ENCODE data around the gene AP1G2.
"Not testable (repeated sequence)": the region's sequence is repeated elsewhere in the genome, so short reads cannot be mapped to it uniquely, and the experiment has no call there.

The AP1G2 gene

DNA sequence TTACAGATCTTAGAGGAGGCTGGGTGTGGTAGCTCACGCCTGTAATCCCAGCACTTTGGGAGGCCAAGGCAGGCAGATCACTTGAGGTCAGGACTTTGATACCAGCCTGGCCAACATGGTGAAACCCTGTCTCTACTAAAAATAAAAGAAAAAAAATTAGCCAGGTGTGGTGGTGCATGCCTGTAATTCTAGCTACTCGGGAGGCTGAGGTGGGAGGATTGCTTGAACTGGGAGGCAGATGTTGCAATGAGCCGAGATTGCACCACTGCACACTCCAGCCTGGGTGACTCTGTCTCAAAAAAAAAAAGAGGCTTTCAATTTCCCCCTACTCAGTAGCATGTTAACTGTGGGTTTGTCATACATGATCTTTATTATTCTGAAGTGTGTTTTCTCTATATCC, 26.6 kb upstream of the AP1G2 start:
- not testable (repeated sequence) for DNase-seq (ENCODE audit: low read depth, low spot score)

DNA sequence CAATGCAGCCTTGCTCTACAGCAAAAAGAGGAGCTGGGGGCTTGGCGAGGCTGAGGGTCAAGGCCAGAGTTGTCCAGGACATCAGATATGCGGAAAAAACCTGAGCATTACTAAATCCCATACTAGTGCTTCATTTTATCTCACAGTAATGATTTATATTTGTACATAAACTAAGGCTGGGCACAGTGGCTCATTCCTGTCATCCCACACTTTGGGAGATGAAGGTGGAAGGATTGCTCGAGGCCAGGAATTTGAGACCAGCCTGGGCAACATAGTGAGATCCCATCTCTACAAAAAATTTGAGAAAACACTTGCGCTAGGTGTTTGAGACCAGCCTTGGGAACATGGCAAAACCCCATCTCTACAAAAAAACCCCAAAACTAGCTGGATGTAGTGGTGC, 22.6 kb upstream of the AP1G2 start:
- no peak for DNase-seq (ENCODE audit: low read depth, low spot score)

DNA sequence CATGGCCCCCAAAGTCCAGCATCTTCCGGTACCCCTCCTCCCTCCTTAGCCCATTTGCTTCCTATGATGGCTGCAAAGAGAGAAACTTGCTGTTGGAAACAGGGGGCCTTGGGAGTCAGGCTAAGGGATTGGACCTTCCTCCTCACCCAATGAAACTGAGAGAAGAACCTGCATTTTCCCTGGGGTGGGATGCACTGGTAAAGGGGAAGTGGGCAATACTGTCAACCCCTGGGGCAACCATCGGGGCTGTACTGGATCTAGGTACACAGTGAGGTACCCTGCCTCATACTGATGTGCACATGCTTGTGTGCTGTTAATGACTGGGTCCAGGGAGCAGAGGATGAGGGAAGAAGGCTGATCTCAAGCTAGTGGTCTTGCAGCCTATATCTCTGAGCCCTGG, 22.0 kb upstream of the AP1G2 start:
- DNase-seq (ENCODE audit: low read depth, low spot score), result no peak

DNA sequence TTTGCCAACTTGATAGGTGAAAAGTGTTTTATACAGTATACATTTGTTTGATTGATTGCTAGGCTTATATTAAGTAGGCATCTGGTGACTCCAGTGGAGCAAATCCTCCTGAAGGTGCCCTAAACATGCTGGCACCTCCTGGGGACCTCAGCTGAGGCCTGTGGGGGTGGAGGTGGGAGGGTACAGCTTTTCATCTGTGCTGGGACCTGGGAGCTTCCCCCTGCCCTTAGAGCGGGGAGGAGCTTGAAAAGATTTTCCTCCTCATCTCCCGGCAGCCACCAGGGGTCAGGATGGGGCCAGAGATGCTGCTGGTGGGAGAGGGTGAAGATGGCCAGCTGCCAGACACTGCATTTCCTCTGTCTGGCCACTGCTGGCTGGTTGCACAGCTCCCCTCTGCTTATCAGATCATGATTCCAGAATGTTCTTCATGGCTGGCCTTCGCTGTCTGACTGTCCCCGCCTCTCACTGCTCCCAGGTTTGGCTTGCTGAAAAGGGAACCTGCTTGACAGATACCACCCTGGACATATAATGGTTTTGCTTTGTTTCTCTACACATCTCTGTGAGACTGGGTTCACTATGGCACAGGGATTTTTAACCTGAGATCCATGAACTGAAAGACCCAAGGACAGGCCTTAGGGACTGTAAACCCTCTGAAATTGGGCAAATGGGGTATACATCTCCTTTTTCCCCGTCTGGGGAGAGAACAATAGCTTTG, 21.4 kb upstream of the AP1G2 start:
- DNase-seq (ENCODE audit: low read depth, low spot score), result peak; percentile 94

DNA sequence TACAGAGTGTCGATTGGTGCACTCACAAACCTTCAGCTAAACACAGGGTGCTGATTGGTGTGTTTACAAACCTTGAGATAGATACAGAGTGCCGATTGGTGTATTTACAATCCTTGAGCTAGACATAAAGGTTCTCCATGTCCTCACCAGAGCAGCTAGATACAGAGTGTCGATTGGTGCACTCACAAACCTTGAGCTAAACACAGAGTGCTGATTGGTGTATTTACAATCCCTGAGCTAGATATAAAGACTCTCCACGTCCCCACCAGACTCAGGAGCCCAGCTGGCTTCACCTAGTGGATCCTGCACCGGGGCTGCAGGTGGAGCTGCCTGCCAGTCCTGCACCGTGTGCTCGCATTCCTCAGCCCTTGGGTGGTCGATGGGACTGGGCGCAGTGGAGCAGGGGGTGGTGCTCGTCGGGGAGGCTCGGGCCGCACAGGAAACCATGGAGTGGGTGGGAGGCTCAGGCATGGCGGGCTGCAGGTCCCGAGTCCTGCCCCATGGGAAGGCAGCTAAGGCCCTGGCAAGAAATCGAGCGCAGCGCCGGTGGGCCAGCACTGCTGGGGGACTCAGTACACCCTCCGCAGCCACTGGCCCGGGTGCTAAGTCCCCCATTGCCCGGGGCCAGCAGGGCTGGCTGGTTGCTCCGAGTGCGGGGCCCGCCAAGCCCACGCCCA, 17.1 kb upstream of the AP1G2 start:
- not testable (repeated sequence) for DNase-seq (ENCODE audit: low read depth, low spot score)

- DNase-seq (ENCODE audit: low read depth, low spot score), result not testable (repeated sequence)
These were observed 16.4 kb upstream of the AP1G2 start for GRCh38 chr14:23583761-23584526.

- no peak for DNase-seq (ENCODE audit: low read depth, low spot score)
These were observed 15.5 kb upstream of the AP1G2 start for GRCh38 chr14:23582906-23583760.

DNA sequence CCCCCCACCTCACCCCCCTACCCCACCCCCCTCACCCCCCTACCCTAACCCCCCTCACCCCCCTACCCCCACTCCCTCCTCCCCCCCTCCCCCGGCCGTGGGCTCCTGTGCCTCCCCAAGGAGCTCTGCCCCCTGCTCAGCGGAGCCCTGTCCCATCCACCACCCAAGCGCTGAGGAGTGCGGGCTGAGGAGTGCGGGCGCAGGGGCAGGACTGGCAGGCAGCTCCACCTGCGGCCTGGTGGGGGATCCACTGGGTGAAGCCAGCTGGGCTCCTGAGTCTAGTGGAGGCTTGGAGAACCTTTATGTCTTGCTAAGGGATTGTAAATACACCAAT, 13.3 kb upstream of the AP1G2 start:
- no peak for DNase-seq (ENCODE audit: low read depth, low spot score)

- DNase-seq (ENCODE audit: low read depth, low spot score), result no peak
These were observed 12.7 kb upstream of the AP1G2 start for GRCh38 chr14:23580152-23580926.

DNA sequence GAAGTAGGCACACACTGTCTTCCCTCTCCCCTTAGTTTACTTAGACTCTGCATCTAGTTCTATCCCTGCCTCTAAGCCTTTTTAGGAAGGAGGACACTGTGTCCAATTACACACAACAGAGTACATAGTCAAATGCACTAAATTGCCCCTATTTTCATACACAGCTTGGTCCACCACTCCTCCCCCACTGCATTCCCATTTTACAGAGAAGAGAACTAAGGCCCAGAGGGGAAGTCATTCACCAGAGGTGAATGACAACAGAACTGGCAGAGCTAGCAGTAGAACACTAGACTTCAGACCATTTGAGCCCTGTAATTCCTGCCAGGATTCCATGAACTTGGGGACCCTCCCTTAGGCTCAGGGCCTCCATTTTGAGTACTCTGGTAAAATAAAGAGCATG, 12.1 kb upstream of the AP1G2 start:
- no peak for DNase-seq (ENCODE audit: low read depth, low spot score)

DNA sequence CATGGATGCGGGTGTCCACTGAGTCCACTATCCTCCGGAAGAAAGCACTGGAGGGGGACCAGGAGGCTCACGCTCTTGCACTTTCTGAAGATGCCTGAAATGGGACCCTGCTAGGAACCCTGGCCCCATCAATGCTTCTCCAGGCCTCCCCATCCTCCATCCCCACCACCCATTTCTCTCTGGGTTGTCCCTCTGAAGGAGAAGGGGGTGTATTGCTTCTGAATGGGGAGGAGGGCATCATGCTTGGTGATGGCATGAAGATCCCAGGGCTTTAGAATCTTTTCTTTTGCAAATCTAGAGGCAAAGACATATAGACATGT, 11.7 kb upstream of the AP1G2 start:
- DNase-seq (ENCODE audit: low read depth, low spot score), result no peak

DNA sequence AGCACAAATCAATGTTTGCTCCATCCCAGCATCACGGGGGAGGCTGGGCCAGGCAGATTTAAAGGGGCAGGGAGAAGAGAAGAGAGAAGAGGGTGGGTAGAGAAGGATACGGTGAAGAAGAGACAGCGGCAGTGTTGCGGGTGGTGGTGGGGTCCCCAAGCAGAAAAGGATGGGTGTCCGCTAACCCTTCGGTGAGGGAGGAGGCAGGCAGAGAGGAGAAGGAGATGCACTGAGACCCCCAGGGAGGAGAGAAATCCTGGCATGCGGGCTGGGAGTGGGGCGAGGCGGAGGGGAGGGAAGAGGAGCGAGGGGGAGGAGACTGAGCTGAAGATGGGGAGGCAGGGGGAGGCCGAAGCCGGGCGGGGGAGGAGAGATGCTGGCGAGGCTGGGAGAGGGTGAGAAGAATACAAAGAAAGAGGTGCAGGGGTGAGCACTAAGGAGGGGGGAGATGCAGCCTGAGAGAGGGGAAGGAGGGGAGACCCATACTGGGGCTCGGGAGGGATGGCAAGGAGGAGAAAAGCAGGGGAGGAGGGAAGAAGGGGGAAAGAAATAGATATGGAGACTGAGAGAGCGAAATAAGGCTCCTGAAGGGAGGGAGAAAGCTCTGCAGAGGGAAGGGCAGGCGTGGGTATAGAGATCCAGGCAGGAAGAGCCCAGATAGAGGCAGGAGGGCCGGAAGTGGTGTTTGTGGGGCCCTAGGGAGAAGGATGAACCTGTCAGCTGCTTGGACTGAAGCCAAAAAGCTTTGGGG, 11.1 kb upstream of the AP1G2 start, which contains the start of gene JPH4:
Gene JPH4, minus strand, starts transcription at position 231 of the 751 bp plus-strand sequence. CDS start 1,337 bp downstream, outside the sequence.
- DNase-seq (ENCODE audit: low read depth, low spot score), result no peak

- DNase-seq (ENCODE audit: low read depth, low spot score), result no peak
These were observed 10.3 kb upstream of the AP1G2 start for GRCh38 chr14:23577710-23578392.

DNA sequence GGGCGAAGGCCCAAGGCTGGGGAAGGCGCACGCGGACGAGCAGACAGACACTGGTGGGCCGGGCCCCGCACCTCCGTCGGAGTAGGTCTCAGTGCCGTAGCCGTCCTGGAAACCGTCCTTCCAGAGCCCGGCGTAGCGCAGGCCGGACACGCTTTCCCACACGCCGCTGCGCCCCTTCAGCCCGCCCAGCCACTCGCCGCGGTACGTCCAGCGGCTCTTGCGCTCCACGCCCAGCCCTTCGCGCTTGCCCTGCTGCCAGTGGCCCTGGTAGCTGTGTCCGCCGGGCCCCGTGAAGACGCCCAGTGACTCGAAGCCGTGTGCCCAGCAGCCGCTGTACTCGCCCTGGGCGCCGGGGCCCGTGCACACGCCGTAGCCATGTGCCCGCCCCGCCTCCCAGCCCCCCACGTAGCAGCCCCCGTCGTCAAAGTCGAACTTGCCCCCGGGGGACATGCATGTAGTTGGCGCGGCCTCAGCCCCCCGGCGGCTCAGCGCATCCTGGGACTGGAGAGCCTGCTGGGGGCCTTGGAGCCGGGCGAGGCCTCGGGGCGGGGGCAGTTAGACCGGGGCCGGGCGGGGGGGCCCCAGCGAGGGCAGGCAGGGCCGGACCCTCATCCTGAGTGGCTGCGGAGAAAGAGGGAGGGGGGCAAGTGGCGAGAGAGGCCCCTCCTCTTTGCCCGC, 9.6 kb upstream of the AP1G2 start:
- DNase-seq (ENCODE audit: low read depth, low spot score), result peak; percentile 39

- DNase-seq (ENCODE audit: low read depth, low spot score), result no peak
These were observed 5.9 kb upstream of the AP1G2 start for GRCh38 chr14:23573384-23574015.

DNA sequence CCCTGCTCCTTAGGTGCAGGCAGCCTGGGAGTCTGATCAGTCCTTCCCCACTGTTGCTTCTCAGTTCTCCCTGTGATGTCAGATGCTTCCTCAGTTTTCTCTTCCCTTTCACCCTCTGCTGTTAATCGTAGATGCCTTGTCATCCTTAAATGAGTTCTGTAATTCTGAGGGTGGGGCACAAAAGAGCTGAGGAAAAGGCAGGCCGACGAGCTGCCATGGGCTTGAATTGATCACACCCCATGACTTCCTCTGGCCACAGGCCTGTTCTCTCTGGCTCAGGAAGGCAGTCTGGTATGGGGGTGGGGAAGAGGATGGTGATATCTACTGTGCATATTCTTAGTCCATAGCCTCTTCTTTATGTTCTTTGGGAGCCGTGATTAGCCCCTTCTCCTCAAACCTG, 5.2 kb upstream of the AP1G2 start:
- DNase-seq (ENCODE audit: low read depth, low spot score), result no peak

- DNase-seq (ENCODE audit: low read depth, low spot score), result no peak
These were observed 4.9 kb upstream of the AP1G2 start for GRCh38 chr14:23572524-23572828.

GRCh38 chr14:23571701-23572523, 4.3 kb upstream of the AP1G2 start:
- no peak for DNase-seq (ENCODE audit: low read depth, low spot score)

All from astrocyte of the hippocampus (primary cell).